D721Med (cell line): ENCODE data around the gene SV2C.

ENCODE experiments used
- DNase-seq: peaks from one replicate; pipeline ENCODE4 v3.0.0; 2011; ENCODE audit warnings: low spot score; ENCODE audit not compliant: insufficient read length
- FAIRE-seq: peaks from 2 replicates; lab custom pipeline; 2011; peaks lifted over from hg19 to GRCh38; lab: Jason Lieb, UNC
- TF ChIP-seq, protein P1 (sequence below): IDR thresholded peaks from 2 replicates; pipeline ENCODE4 v1.5.1; 2012; ENCODE audit warnings: mild to moderate bottlenecking, control low read depth; ENCODE audit not compliant: insufficient read depth; ENCODE audit errors: missing control alignments

The SV2C gene

DNA sequence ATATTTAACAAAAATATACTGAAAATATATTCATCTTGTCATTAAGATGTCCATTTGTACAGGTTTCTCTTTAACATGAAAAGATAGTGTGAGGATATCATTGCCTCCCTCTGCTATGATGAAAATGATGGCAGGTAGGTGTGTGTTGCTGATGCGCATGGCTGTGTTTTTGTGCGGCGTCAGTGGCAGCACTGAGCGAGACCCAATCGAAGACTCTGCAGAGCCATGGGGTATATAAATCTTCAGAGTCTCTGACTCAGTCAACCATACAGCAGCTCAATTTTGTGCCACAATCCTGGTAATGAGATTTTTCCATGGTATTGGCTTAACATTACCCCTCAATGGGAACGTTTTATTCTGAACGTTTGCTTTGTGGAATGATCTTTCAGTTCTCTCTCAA, 166.4 kb downstream of the SV2C start:
- peak; percentile 48 for FAIRE-seq
- TF ChIP-seq, protein P1, sequence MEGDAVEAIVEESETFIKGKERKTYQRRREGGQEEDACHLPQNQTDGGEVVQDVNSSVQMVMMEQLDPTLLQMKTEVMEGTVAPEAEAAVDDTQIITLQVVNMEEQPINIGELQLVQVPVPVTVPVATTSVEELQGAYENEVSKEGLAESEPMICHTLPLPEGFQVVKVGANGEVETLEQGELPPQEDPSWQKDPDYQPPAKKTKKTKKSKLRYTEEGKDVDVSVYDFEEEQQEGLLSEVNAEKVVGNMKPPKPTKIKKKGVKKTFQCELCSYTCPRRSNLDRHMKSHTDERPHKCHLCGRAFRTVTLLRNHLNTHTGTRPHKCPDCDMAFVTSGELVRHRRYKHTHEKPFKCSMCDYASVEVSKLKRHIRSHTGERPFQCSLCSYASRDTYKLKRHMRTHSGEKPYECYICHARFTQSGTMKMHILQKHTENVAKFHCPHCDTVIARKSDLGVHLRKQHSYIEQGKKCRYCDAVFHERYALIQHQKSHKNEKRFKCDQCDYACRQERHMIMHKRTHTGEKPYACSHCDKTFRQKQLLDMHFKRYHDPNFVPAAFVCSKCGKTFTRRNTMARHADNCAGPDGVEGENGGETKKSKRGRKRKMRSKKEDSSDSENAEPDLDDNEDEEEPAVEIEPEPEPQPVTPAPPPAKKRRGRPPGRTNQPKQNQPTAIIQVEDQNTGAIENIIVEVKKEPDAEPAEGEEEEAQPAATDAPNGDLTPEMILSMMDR = no peak
- DNase-seq = no peak

DNA sequence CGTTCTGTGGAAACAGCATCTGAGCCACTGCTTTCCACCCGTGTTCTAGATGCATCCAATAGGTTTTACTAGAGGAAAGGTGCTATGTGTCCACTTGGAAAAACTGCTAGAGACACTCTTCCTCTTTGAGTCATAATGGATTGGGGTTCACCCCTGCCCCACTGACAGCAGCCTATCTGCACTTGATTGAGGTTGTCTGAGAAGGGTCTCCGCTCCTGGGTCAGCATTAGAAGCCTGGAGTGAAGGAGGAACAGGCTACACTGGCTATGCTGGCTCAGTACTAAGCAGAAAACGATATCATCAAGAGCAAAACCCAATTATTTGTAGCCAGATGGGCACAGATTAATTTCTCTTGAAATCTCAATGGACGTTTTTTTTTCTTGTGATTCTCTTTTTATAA, 167.3 kb downstream of the SV2C start:
- TF ChIP-seq, protein P1 = no peak
- DNase-seq (no peak), FAIRE-seq (no peak)

DNA sequence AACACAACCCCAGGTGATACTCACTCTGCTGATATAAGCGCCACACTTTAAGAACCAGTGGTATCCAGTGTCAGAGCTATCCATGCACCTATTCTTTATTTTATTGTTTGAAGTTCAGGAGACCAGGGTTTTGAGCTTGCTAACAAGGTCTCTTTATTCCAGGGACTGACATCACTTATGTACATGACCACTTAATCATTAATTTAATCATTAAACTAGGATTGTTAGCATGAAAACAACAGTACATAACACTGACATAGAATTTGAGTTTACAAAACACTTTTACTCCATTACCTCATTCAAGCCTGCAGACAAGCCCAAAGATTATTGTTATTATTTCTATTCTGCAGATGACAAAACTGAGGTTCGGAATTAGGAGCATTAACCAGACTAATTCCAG, 168.5 kb downstream of the SV2C start:
- FAIRE-seq (no peak), DNase-seq (no peak)
- TF ChIP-seq, protein P1 = no peak

DNA sequence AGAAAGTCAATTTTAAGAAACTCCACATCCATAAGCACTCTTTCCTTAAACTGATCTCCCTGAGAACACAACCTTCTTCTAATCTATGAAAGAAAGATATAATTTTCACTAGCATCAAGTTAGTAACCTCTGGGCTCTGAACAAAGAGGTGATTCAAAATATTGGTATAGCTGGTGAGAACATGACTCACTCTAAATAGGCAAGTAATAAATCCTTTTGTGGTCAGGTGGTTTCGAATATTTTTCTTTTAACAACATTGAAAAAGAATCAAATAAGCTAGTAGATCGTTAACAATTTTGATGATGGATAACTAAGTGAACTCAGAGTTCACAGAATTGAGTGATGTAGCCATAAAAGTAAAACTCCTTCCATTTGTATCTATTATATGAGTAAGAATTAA, 169.3 kb downstream of the SV2C start:
- no peak for DNase-seq
- TF ChIP-seq, protein P1 = no peak
- FAIRE-seq = no peak

DNA sequence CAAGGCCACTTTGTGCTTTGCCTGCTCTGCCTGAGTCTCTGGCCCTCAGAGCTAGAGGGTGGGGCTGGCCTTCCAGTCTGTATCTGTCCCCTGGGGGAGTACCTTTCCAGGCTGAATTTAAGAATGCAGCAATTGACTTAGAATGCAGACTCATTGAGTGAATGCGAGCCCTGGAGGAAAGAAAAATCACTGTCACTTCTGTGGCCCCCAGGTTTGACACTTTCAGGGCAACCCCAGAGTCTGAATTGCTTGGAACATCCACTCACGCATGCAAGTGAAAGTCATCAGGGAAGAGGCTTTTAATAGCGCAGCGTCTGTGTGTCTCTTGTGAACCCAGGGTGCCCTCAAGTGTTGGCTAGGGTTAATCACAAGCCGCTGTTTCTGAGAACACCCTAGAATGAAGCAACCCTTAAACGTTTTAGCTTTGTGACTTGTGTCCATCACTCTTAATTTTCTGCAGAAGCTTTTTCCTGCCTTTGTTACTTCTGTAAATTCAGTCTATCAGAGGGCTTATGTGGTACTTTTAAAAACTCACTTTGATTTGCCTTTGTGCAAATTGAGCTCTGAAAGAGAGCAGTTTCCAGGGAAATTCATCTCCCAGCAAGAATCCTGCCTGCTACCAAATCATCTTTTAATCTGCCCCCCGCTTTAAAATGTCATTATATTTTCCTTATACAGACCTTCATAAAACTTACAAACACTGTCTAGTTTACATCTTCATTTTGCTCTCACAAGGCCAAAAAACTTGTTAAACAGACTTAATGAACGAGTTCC, 173.1 kb downstream of the SV2C start:
- TF ChIP-seq, protein P1 = peak; percentile 91
- DNase-seq = no peak
- peak; percentile 74 for FAIRE-seq

DNA sequence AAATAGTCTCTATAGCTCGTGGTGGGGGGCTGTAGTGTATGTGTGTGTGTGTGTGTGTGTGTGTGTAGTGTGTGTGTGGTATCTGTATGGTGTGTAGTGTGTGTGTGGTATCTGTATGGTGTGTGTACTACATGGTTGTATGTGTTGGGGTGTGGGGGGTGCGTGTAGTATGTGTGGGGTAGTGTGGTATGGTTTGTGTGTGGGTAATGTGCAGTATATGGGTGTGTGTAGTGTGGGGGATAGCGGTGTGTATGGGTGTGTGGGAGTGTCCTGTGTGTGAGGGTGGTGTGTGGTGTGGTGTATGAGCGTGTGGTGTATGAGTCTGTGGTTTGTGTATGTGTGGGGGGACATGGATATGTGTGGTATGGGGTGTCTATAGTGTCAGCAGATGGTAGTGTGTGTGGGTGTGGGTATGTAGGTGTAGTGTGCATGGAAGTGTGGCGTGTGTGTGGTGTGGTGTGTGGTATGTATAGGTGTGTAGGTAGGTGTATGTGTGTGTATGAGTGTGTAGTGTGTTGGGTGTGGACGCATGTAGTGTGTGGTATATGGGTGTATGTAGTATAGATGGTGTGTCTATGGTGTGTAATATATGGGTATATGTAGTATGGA, 174.1 kb downstream of the SV2C start:
- no peak for DNase-seq
- TF ChIP-seq, protein P1 = no peak
- FAIRE-seq = no peak

DNA sequence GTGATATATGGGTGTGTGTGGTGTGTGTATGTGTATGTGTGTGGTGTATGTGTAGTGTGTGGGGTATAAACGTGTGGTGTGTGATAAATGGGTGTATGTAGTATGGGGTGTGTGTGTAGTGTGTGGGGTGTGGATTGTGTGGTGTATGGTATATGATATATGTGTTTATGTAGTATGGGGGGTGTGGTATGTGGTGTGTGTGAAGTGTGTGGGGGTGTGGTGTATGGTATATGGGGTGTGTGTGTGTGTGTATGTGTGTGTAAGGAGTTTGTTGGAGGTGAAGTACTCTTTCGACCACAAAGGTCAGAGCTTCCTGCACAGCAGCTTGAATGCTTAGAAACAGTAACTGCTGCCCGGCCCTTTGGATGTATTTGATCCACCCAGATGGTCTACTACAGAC, 174.7 kb downstream of the SV2C start:
- DNase-seq (no peak), FAIRE-seq (no peak)
- TF ChIP-seq, protein P1 = no peak
